CD4-positive, alpha-beta T cell (primary cell): ENCODE measurements around the gene PCDHGA9. TPM values are rescaled to one million over a fixed set of nuclear protein-coding genes. Genes with fewer than 3 reads are reported as not detected.
"Not testable (repeated sequence)": the region's sequence is repeated elsewhere in the genome, so short reads cannot be mapped to it uniquely, and the experiment has no call there.

Experiments used
- ATAC-seq: fragments of 200-7000 bp; cut with Tn5 transposase; one replicate; pipeline ENCODE4 v1.10.0; 2022; ENCODE audit warnings: mild to moderate bottlenecking; ENCODE audit not compliant: poor library complexity
- CTCF ChIA-PET: fragments of 350-600 bp; sonication (Branson Sonifier 250); formaldehyde crosslinking; loops from one replicate; lab custom pipeline; 2021; ENCODE audit warnings: antibody characterized with exemption, inconsistent platforms; lab: Charles Lee
- POLR2A ChIA-PET: fragments of 350-600 bp; sonication (Branson Sonifier 250); formaldehyde crosslinking; loops from one replicate; lab custom pipeline; 2021; ENCODE audit warnings: antibody characterized with exemption, inconsistent platforms; lab: Charles Lee
- DNase-seq, 14 experiments: peaks; one replicate each; pipeline ENCODE4 v3.0.0-alpha.2; 2013 to 2020; ENCODE audit warnings: mixed read lengths in 2 of 14
- H3K27ac ChIP-seq, 2 donors: one replicate each; pipeline versions ENCODE4 v1.5.1 to v1.7.0; 2013; ENCODE audit warnings: low read length in 2 of 2, low read depth in 1 of 2, mild to moderate bottlenecking in 1 of 2
- H3K27me3 ChIP-seq, 2 experiments: 1 replicate in 1 of 2; 2 replicates in 1 of 2; pipeline versions ENCODE4 v1.6.1 to v1.7.0; 2013; ENCODE audit warnings: low read length in 2 of 2, control low read depth in 1 of 2, mild to moderate bottlenecking in 1 of 2, moderate library complexity in 1 of 2; ENCODE audit not compliant: insufficient read depth in 2 of 2, control insufficient read depth in 1 of 2
- H3K36me3 ChIP-seq: one replicate; pipeline ENCODE4 v1.6.1; 2013; ENCODE audit warnings: low read length, control low read depth; ENCODE audit not compliant: insufficient read depth
- H3K4me1 ChIP-seq: one replicate; pipeline ENCODE4 v1.6.1; 2013; ENCODE audit warnings: low read length, control low read depth; ENCODE audit not compliant: insufficient read depth
- H3K4me3 ChIP-seq: one replicate; pipeline ENCODE4 v1.5.1; 2013; ENCODE audit warnings: mild to moderate bottlenecking, low read length, moderate library complexity
- H3K9me3 ChIP-seq, 2 experiments: 1 replicate in 1 of 2; 2 replicates in 1 of 2; pipeline versions ENCODE4 v1.6.1 to v1.7.0; 2013; ENCODE audit warnings: low read length in 2 of 2, mild to moderate bottlenecking in 2 of 2, control low read depth in 1 of 2, moderate library complexity in 1 of 2; ENCODE audit not compliant: control insufficient read depth in 1 of 2, insufficient read depth in 1 of 2
- H3K27ac Mint-ChIP-seq: one replicate; pipeline ENCODE4 v1.8.0; 2020; ENCODE audit warnings: mixed read lengths
- H3K27me3 Mint-ChIP-seq: one replicate; pipeline ENCODE4 v1.8.0; 2021; ENCODE audit warnings: mixed read lengths
- H3K36me3 Mint-ChIP-seq: one replicate; pipeline ENCODE4 v1.8.0; 2021; ENCODE audit warnings: low read depth, mixed read lengths
- H3K4me1 Mint-ChIP-seq: one replicate; pipeline ENCODE4 v1.8.0; 2021; ENCODE audit warnings: low read depth, mixed read lengths
- H3K4me3 Mint-ChIP-seq: one replicate; pipeline ENCODE4 v1.8.0; 2020; ENCODE audit warnings: mild to moderate bottlenecking, mixed read lengths
- H3K9me3 Mint-ChIP-seq: one replicate; pipeline ENCODE4 v1.8.0; 2020; ENCODE audit warnings: mixed read lengths
- CTCF ChIP-seq: fragments of 200-600 bp; IDR thresholded peaks from one replicate; pipeline ENCODE4 v1.8.0; 2022; ENCODE audit warnings: antibody characterized with exemption, mild to moderate bottlenecking
- intact Hi-C, 2 experiments: fragments of 100-400 bp; cut with DNase I in 1 of 2; cut with micrococcal nuclease in 1 of 2; formaldehyde crosslinking; loops; one replicate each; pipeline versions ENCODE4 v1.15.1 to v1.9.0; 2023 to 2025; cut with DNase I, micrococcal nuclease
- total RNA-seq, 174 experiments: library from RNA in 2 of 174; stranded (reverse) in 2 of 174; gene quantifications; one replicate each; pipeline ENCODE4 v1.2.3 and lab custom pipeline; 2021 to 2026

The PCDHGA9 gene
- total RNA-seq, 2 experiments from 2014 or later, result not detected

- CTCF ChIA-PET, result interaction anchor here (0.8 to 1.9 kb wide), 4 partner anchors 10 to 140 kb away, joined by 3 to 5 read pairs (median 4); partner anchors contain the start of gene PCDHGB6
- POLR2A ChIA-PET, result not testable (repeated sequence)
Observed at GRCh38 chr5:141417494-141418172, 15.1 kb downstream of the PCDHGA9 start, which contains the start of gene PCDHGB7. Gene PCDHGB7, plus strand, starts transcription at chr5:141417677. Its CDS starts 183 bp downstream, at chr5:141417860.

GRCh38 chr5:141419074-141419880 is 16.7 kb downstream of the PCDHGA9 start:
- intact Hi-C loops, result loop anchor here in 1 of 2 experiments (5.0 to 10.0 kb wide), 3 partner anchors 37 to 94 kb away; partner anchors contain the start of genes PCDHGA5, PCDHGA7 and TAF7
- CTCF ChIA-PET, result interaction anchor here (2.4 kb wide), 1 partner anchor 145 kb away, joined by 7 read pairs; no protein-coding TSS in a partner anchor
- no peak overlapping the region for H3K4me3 Mint-ChIP-seq

More at GRCh38 chr5:141417494-141418172, 15.1 kb downstream of the PCDHGA9 start, which contains the start of gene PCDHGB7:
- intact Hi-C loops, result loop anchor here in 1 of 2 experiments (5.0 to 10.0 kb wide), 3 partner anchors 35 to 93 kb away; partner anchors contain the start of genes PCDHGA5, PCDHGA7 and TAF7
- Mint-ChIP-seq H3K27me3 (peaks cover 91% of the 10 kb centered on the region), H3K9me3 (peaks cover 26% of the 10 kb centered on the region), H3K36me3 (peaks cover 64% of the 10 kb centered on the region), H3K4me3 (peak within 1 kb of the TSS; percentile 48), H3K27ac (peak within 1 kb of the TSS; percentile 41), H3K4me1 (peaks cover 27% of the 10 kb centered on the region)
- DNase-seq, result peak in 6 of 14 experiments; percentile 17 to 67 (median 48)
- peak; percentile 44 for ATAC-seq
- not testable (repeated sequence) for H3K27ac ChIP-seq, H3K36me3 ChIP-seq
- H3K9me3 ChIP-seq, result peaks cover 52 to 65% of the 10 kb centered on the region in 2 experiments
- H3K4me1 ChIP-seq, result peaks cover 22% of the 10 kb centered on the region
- peak within 1 kb of the TSS; percentile 21 for H3K4me3 ChIP-seq
- peaks cover 69 to 95% of the 10 kb centered on the region in 2 experiments for H3K27me3 ChIP-seq
- peak; percentile 12 for TF ChIP-seq CTCF

More at GRCh38 chr5:141419074-141419880, 16.7 kb downstream of the PCDHGA9 start:
- H3K9me3 ChIP-seq, result peaks cover 53 to 61% of the 10 kb centered on the region in 2 experiments
- TF ChIP-seq CTCF, result no peak
- DNase-seq, result no peak
- peaks cover 10% of the 10 kb centered on the region for H3K4me1 Mint-ChIP-seq
- peak overlapping the region; percentile 41 for H3K27ac Mint-ChIP-seq
- peaks cover 54% of the 10 kb centered on the region for H3K36me3 Mint-ChIP-seq
- H3K27ac ChIP-seq, result no peak overlapping the region
- no peak overlapping the region for H3K4me3 ChIP-seq
- H3K9me3 Mint-ChIP-seq, result peaks cover 31% of the 10 kb centered on the region
- H3K27me3 ChIP-seq, result peaks cover 60 to 90% of the 10 kb centered on the region in 2 experiments
- H3K4me1 ChIP-seq, result peaks cover 11% of the 10 kb centered on the region
- POLR2A ChIA-PET, result no interaction called here
- peaks cover 89% of the 10 kb centered on the region for H3K27me3 Mint-ChIP-seq
- no peaks in the 10 kb centered on the region for H3K36me3 ChIP-seq
- ATAC-seq, result no peak
